Effector CD4-positive, alpha-beta T cell (primary cell): Measurements from ENCODE around the gene WDR62.
"Not testable (repeated sequence)": the region's sequence is repeated elsewhere in the genome, so short reads cannot be mapped to it uniquely, and the experiment has no call there.

Experiments used
- DNase-seq: peaks from one replicate; pipeline ENCODE4 v3.0.0-alpha.2; 2020

Gene WDR62

DNA sequence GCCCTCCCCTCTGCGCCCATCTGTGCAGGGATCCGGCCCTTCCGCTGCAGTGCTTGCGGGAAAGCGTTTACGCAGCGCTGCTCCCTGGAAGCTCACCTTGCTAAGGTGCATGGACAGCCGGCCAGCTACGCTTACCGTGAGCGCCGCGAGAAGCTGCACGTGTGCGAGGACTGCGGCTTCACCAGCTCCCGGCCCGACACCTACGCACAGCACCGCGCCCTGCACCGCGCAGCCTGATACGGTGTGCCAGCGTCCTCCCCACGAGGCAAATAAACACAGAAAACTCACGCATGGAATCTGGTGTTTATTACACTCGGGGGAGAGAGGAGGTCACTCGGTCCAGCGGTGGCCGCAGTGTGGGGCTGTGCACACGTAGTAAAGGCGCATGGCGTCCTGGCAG, 58.7 kb downstream of the WDR62 start:
- DNase-seq, result no peak

DNA sequence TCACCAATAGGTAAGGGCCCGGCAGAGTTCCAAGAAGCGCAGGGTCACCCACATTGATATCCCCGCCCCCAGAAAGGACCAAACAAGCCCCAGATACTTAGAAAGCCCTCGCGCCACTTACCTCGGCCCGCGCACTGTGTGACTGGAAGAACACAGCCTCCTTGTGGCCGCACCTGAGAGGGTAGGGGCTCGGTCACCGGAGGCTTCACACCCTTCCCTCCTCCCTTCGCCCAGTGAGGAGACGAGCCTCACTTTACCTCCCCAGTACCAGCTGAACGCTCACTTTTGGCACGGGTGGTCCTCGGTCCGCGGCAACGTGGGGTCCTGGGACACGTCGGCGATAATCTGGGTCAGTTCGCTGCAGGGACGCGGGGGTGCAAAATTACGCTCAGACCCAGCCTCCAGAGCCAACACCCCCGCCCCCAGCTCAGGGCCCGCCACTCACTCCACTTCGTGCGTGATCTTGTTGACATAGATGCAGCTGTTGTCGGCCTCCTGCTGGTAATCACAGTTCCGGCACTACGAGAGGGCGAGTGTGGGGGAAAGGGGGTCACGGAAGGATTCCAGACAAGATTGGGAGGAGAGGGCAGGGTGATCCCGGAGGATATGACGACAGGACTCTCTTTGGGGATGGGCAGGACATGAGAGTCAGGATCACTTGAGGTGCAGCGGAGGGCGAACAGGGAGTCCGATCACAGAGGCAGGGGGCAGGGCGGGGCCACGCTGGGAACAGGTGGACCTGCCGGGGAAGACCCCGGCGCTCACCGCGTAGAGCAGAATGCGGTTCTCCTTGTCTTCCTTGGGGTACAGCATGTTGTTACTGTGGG, 59.4 kb downstream of the WDR62 start:
- DNase-seq, result peak; percentile 10

DNA sequence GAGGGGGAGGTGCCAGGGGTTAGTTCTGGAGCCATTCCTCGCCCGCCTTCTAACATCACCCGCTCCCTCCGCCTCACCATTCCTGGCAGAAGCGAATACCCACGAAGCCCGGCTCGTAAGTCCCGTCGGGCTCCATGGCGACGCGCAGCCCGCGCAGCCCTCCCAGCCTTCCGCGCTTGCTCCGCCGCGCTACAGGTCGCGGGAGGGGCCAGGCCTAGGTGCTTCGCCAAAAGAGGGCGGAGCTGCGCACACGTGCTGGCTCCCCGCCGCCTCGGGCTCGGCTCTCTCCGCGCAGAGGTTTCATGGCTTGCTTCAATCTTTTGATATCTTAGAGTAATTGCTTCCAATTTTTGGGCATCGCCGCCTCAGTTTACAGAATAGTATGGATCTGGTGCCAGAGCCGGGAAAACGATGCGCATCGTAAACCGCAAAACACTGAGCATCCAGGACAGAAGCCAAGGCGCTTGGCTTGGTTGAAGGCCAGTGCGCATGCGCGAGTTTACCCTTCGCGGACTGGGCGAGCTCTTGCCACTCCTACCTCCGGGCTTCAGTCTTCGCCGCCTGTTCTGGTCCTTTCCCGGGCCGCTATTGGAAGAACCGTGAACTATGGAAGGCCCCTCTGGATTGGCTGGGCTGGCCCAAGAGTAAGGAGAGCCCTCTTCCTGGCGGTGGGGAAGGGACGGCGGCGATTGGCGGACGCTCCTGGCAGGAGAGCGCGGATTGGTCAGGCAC, 60.2 kb downstream of the WDR62 start, which contains the start of gene POLR2I:
Gene POLR2I, minus strand, starts transcription at position 155 of the 732 bp plus-strand sequence. Its CDS starts 19 bp downstream, at position 136.
- peak; percentile 99 for DNase-seq

DNA sequence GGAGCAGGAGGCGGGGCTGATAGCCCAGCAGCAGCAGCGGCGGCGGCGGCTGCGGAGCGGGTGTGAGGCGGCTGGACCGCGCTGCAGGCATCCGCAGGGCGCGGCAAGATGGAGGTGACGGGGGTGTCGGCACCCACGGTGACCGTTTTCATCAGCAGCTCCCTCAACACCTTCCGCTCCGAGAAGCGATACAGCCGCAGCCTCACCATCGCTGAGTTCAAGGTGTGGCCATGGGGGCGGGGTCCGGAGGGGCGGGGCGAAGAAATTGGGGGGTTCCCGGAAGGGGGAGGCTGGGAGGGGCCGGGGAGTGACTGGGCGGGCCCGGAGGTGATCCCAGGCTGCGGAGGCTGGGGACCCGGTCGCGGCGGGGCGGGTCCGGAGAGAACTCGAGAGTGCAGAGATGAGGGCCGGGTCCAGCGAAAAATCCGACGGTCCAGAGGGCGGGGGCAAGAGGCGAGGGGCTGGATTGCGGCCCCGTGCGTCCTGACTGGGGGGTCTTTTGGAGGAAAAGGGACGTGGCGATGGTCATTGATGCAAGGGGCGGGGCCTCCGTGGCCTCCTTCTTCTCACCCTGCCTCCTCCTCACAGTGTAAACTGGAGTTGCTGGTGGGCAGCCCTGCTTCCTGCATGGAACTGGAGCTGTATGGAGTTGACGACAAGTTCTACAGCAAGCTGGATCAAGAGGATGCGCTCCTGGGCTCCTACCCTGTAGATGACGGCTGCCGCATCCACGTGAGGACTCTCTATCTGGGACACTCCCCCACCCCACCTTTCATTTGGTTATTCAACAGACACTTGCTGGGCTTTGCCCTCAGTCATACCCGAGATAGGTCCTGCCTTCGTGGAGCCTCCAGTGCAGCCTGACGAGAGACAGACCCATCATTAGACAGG, 61.0 kb downstream of the WDR62 start, which contains the start of gene TBCB:
Gene TBCB, plus strand, starts transcription at position 16 of the 891 bp plus-strand sequence. Its CDS starts 93 bp downstream, at position 109.
- DNase-seq, result peak; percentile 85

DNA sequence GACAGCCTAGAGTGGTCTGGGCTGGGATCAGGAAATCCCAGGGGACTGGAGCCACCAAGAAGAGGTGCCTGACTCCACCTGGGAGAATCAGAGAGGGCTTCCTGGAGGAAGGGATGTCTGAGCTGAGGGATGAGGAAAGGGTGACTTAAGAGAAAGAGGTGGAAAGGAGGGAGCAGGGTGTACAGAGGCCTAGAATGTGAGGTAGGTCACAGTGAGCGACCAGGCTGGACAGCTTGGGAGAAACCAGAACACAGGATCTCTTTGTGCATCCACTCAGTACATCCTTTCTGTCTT, 61.6 kb downstream of the WDR62 start:
- no peak for DNase-seq

DNA sequence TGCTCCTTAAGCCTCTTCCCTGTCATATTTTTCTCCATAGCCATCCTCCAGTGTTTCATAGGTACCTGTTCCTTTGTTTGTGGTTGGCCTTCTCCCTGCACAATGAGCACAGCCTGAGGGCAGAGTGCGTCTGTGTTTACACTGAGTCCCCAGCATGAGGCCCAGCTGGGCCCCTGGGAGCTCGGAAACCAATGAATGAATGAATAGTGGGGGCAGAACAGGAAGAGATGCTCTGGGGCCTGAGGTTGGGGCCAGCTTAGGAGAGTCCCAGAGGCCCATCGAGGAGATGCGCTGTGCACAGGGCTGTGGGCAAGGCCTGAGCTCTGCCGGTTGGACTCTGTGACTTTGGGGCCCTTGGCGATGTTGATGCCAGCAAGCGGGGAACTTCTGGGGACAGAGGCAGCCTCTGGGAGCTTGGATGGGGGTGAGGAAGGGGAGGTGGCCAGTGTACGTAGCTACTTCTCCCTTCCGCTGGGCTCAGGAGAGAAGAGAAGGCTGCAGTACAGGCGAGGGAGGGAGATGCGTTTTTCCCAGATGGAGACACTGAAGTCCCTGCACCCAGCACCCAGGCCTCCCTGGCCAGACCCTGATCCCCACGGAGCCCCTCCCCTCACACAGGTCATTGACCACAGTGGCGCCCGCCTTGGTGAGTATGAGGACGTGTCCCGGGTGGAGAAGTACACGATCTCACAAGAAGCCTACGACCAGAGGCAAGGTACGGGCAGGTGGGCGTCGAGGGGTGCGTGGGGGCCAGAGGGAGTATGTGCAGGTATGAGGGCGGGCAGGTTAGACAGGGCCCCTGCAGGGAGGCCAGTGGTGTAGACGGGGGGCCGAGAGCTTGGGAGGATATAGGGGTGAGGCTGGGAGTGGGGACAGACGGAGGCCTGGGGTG, 65.6 kb downstream of the WDR62 start:
- DNase-seq, result no peak

DNA sequence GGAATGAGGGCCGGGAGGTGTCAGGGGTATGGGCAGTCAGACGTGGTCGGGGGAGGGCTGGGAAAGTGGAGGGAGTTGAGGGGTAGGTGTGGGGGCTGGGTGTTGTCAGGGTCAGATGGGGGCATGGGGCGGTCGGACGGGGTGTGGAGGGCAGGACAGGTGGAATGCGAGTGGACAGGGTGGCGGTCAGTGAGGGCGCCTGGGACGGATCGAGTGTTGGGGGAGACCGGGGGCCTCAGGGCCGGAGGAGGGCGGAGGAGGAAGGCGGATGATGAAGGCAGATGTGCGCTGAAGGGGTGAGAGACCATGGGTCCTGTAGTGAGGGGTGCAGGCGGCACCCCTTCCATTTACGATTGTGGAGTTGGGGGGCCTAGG, 66.3 kb downstream of the WDR62 start:
- DNase-seq, result no peak

DNA sequence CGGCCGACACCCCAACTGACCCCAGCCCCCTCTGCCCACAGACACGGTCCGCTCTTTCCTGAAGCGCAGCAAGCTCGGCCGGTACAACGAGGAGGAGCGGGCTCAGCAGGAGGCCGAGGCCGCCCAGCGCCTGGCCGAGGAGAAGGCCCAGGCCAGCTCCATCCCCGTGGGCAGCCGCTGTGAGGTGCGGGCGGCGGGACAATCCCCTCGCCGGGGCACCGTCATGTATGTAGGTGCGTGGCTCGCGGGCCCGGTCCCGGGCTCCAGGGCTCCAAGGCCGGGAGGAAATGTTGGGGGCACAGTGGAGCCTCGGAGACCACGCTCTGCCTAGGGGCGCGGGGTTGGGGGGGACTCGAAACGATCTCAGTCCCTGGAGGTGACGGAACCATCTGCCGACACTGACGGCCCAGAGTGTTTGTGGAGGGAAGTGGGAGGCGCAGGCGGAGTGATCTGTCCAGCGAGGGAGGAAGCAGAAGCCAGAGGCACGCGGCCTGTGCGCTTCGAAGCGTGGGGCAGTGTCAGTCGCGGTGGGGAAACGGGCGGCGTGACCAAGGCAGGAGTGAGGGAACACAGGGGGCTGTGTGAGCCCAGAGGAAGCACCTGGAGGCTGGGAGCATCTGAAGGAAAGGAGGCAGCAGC, 66.9 kb downstream of the WDR62 start:
- no peak for DNase-seq

DNA sequence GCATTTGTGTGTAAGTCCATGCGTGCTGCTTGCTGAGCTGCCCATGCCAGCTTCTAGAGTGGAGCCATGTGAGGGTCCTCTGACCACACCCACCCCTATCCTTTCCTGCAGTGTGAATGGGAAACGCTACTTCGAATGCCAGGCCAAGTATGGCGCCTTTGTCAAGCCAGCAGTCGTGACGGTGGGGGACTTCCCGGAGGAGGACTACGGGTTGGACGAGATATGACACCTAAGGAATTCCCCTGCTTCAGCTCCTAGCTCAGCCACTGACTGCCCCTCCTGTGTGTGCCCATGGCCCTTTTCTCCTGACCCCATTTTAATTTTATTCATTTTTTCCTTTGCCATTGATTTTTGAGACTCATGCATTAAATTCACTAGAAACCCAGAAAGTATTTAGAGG, 70.9 kb downstream of the WDR62 start:
- no peak for DNase-seq

DNA sequence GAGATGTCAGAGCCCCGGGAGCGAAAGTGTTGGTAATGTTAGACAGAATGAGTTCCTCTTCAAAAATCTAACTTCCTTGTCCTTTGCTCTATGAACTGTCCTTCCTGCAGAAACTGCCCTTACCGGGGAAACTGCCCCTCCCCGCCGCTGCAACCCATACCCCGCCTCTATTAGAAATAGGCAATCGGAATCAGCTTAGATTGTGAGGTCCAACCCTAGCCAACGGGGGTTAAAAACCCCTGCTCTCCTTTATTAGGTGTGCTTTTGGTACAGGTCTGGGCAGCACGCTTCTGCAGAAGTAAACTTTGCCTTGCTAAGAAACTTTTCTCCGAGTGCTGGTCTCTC, 73.7 kb downstream of the WDR62 start:
- no peak for DNase-seq

DNA sequence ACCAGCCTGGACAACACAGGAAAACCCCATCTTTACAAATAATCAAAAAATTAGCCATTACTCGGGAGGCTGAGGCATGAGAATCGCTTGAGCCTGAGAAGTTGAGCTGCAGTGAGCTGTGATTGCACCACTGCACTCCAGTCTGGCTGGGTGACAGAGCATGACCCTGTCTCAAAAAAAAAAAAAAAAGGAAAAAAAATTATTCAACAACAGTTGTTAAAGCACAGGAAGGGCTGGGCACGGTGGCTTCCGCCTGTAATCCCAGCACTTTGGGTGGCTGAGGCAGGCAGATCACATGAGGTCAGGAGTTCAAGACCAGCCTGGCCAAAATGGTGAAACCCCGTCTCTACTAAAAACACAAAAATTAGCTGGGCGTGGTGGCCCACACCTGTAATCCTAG, 76.5 kb downstream of the WDR62 start:
- DNase-seq, result not testable (repeated sequence)

DNA sequence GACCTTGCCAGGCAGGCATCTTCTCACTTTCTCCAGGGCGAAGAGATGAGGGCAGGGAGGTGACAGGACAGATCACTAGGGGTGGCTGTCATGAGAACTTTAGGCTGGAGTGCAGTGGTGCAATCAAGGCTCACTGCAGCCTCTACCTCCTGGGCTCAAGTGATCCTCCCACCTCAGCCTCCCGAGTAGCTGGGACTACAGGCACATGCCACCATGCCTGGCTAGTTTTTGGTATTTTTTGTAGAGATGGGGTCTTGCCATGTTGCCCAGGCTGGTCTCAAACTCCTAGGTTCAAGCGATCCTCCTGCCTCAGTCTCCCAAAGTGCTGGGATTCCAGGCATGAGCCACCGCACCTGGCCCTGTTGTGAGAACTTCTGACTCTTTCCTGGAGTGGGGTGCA, 80.2 kb downstream of the WDR62 start:
- DNase-seq, result not testable (repeated sequence)

DNA sequence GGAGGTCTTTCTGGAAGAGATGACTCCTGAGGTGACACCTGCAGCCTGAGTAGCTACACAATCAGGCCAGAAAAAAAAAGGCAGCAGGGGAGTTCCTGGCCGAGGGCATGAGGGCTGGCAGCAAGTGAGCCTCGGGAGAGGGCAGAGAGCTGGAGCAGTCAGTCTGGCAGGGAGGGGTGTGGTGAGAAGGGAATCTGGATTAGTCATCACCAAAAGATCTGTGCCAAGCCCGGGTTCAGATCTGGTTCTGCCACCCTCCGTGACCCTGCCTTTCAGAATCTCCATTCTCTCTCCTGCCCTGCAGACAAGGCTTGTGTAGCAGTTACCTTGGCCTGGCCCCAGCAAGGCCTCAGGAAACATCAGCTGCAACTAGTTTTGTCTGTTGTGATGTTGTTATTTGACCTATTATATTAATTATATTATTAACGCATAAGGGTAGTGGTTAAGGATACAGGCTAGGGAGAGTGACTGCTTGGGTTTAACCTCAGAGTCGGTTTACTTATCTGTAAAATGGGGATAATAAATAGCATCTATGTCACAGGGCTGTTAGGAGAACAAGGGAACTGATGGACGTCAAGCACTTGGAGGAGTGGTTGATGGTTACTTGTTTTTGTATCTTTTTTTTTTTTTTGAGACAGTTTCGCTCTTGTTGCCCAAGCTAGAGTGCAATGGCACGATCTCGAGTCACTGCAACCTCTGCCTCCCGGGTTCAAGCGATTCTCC, 82.4 kb downstream of the WDR62 start:
- no peak for DNase-seq

DNA sequence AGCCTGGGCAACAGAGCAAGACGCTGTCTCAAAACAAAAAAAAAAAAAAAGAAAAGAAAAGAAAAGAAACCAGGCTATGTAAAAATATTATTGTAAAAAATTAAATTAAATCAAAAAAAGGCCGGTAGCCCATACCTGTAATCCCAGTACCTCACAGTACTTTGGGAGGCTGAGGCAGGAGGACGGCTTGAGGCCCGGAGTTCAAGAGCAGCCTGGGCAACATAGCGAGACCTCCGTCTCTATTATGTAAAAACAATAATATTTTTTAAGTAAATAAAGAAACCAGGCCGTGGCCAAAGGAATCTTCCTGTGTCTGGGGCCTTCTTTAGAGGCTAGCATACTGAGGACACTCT, 84.4 kb downstream of the WDR62 start:
- no peak for DNase-seq

DNA sequence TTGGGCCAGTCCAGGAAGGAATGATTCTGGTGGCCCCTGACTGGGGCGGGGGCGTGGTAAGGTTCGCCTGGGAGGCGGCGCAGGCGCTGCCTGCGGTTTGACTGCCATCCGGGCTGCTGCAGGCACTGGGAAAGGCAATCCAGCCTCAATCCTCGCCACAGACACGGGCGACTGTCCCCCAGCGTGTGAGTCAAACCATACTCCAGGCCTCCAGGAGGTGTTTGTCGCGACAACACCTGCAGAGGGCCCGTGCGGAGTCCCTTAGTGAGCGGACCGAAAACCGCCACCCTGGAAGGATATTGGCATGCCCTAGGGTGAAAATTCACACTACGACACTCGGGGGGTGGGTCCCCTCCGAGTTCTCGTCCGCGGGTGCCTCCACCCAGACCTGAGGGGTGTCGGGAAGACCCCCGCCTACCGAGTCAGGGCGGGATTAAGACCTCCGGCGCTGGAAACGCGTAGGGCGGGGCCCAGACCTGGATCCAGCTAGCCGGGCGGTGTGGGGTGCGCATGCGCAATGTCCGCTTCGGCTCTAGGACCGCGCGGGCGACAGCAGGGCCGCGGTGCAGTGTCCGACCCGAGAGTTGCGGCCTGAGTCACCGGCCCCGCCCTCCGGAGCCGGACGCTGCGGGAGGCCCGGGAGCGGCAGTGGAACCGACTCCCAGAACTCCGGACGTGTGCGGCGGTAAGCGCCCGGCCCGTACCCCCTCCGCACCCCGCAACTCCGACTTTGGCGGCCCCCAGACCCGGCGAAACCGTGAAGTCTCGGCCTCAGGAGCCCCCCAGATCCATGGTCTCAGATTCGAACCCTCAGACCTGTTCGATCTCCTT, 85.0 kb downstream of the WDR62 start, which contains the start of gene CAPNS1:
Gene CAPNS1, plus strand, starts transcription at position 594 of the 831 bp plus-strand sequence. CDS start 946 bp downstream, outside the sequence.
- peak; percentile 87 for DNase-seq

DNA sequence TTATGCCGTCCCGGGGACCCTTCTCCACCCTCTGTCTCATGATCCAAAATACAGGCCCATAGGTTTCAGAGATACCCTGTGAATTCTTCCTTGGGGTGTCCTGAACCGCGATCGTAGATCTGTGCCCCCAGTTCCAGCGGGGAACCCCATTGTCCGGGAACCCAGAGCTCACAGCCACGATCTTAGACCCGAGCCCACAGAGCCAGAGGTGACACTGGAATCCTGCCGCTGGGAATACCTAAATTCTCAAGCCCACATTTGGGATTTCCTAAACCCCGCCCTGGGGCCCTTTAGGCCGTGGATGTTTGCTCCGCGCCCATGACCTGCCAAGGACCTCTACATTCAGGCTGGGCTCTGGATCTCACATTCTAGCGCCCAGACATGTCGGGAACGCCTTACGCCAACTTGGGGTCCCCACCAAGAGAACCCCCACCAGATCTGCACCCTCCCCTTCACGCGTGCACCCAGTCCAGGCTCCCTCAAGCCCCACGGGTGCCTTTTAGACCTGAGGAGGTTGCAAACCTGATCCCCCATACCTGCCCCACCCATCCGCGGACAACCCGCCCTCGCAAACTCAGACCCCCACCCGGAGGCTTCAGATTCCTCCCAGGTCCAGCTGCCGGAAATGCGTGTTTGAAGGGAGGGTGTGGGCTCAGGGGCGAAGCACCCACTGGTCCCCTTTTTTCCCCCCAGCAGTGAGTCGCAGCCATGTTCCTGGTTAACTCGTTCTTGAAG, 85.8 kb downstream of the WDR62 start:
- no peak for DNase-seq

DNA sequence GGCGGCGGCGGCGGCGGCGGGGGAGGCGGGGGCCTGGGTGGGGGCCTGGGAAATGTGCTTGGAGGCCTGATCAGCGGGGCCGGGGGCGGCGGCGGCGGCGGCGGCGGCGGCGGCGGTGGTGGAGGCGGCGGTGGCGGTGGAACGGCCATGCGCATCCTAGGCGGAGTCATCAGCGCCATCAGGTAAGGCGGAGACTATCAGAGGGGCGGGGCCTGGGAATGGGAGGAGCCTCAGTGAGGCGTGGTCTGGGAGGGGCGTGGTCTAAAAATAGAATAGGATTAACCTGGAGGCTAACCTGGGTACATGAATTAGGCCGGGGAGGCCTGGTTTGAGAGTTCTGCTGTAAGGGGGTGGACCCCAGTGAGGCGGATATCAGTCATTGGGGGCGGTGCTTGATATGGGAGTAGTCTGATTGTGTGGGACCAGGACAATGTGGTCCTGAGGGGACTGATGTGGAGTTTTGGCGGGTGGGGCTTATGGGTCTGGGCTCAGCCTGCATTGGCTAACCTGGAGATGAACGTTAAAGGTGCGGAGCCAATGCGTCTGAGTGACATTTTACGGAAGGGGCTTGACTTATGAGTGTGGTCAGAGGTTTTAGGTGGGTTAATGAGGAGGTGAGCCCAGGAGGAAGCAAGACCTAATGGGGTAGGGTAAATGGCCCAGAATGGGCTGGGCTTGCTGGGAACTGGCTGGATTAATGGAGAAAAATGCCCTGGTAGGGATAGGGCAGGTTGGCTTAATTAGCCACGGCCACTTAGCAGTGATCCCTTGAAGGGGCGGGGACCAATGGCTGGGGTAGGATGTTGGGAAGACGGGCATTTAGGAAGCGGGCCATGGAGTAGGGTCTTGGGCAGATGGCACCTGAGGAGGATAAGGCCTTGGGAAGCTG, 86.6 kb downstream of the WDR62 start:
- DNase-seq, result peak; percentile 82

DNA sequence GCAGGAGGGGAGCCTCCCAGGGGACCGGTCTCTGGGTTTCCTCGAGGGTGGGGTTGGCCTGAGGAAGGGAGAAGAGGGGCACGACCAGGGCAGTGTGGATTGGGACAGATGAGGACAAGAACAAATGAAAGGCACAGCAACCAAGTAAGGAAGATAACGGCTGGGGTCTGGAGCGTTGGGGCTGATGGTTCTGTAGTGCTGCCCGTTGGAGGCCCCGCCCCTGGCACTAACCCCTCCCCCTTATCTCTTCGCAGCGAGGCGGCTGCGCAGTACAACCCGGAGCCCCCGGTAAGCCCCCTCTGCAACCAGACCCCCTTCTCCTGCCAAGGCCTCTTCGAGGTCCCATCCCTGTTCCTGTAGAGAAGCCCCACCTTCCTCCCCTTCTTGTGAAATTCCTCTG, 87.3 kb downstream of the WDR62 start:
- no peak for DNase-seq
